GM19455 (cell line): ENCODE measurements around the gene ITGB2.

Experiments used
- ATAC-seq: cut with Tn5 transposase; IDR thresholded peaks from one replicate; pipeline ENCODE4 v1.9.1; 2021; ENCODE audit not compliant: unreplicated experiment

The ITGB2 gene

DNA sequence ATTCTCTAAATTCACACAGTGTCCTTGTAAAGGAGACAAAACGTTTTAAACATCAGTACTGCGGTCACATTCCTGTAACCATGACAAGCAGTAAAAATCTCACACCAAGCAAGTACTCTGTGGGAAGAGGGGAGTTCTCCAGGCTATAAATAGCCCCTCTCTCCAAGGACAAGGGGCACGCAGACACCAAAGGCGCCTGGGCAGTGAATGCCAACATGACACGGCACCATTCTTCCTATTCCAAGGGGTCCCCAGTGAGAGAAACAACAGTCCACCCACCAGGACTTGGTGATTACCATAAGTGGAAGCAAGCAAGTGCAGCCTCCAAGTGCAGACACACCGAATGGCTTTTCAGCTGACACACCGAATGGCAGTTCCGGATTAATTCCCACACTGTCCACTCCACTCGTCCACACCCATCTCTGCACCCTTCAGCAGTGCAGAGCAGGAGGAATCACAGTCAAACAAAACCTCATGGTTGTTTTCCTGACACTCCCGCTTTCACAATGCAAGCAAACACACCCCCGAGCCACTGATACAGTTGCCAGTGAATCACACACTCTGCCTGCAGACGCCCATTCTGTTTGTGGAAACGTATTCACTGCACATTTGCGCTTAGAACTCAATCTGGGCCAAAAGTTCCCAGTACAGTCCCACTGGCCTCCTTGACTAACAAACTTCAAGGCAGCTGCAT lies 49.0 kb downstream of the ITGB2 start:
- ATAC-seq, result no peak

DNA sequence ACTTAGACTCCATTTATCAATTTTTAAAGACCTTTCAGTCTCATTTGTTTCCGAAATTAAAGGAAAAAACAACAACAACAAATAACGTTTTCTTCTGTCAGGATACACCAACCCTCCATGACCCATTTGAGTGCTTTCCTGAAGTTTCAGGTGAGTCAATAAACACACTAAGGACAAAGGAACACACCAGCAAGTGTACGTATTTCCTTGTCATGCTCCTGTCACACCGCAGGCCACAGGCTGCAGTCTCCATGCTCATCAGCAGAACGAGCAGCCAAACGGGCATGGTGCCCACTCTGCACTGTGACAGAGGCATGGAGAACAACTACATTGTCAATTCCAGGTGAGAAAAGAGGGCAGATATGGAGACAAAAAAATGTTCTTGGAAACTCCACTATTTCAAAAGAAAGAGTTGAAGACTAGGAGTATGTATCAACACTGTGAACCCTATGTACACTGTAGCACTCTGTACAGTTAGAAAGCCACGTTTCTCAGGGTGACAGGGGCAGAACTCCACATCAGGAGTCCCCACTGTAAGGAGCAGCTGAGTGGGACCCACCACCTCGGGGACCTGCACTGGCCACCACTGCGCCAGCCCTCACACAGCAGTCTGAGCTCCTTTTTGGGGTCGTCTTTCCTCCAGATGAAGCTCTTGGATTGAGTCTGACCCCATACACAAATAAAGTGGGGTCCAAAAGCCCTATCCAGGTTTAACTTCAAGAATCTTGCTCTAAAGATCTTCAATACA lies 49.8 kb downstream of the ITGB2 start:
- no peak for ATAC-seq

DNA sequence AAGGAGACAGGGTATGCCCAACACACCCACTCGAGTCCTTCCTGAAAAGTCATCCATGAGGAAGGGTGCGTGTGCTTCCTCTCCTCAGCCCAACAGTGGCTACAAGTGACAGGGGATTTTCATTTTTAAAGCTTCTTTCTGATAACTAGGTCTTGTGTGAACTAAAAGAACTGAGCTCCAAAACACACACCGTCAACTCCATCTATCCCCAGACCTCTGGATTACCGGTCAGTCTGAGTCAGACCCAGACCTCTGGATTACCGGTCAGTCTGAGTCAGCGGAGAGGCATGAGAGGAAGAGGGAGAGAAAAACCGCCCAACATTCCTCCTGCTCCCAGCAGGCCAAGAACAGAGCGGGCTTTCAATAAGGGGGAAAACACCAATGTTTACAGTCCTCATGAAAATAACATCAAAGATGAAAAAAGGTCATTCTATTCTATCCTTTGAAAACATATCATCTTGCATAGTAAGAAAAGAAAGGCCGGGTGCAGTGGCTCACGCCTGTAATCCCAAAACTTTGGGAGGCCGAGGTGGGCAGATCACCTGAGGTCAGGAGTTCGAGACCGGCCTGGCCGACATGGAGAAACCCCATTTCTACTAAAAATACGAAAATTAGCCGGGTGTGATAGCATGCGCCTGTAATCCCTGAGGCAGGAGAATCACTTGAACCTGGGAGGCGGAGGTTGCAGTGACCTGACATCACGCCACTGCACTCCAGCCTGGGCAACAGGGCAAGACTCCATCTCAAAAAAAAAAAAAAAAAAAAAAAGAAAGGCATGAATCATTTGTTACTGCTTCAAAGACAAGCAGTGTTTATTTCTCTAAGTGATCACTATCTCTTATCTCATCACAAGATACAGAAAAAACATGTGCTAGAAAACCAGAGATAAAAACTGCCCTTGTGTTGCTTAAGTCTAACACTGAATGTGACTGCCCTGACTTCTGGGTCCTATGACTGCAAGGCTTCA lies 50.6 kb downstream of the ITGB2 start:
- no peak for ATAC-seq

DNA sequence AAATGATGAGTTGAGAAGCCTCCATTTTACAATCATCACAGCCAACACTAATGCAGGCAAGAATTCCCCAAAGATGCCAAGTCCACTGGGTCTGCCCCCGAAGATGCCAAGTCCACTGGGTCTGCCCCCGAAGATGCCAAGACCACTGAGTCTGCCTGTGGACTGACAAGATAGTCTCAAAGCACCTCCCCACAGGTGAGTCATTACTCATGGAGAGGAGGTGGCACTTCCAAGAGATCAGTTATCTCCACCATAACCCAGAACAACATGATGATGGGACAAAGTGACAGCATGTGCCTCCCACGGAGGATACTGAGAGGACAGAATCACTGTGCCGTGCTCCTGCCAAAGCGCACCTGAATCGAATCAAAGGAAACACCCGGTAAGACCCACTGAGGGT lies 52.0 kb downstream of the ITGB2 start:
- no peak for ATAC-seq

DNA sequence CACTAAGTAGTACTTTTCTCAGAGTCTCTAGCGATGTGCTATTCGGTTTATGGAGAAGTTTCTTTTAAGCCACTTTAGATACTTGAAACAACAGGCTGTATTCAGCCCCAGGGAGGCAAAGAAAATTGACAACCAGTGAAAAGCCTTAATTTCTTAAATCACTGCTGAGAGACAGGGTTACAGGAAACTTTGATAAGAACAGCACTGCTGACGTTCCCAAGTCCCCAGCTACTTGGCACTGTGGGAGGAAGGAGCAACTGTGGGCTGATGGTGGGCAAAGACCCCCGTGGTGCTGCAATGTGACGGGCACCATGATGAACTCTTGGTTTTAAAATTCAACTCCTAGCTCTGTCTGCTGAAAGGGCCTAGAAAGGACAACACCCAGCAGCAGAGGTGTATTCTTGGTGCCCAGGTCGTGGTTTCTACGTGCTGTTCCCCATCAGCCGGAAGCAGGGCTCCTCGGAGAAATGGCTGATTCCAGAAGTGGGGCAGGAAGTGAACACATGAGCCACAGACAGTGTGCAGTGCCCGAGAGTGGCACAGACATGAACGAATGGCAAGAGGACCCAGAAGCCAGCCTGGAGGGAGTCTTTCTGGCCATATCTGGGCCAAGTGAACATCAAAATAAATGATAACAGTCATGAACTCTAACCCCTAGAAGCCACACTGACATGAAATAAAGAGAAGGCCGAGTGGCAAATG lies 52.5 kb downstream of the ITGB2 start:
- ATAC-seq, result no peak

DNA sequence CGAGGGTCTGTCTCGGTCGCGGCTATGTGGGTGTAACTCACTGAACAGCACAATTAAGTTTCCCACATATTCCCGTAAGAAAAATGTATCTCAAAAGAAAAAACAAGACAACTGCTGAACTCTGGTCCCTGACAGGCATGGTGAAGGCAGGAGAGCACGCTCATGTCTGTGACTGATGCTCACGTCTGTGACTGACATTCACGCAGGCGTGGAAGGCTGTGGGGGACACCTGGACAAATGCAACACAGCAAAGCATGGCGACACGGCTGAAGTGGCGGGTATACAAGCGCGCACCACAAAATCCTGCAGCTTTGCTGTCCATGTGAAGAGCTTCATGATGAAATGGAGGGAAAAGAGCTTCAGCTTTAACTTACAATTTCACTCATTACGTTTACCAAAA lies 53.2 kb downstream of the ITGB2 start:
- no peak for ATAC-seq

DNA sequence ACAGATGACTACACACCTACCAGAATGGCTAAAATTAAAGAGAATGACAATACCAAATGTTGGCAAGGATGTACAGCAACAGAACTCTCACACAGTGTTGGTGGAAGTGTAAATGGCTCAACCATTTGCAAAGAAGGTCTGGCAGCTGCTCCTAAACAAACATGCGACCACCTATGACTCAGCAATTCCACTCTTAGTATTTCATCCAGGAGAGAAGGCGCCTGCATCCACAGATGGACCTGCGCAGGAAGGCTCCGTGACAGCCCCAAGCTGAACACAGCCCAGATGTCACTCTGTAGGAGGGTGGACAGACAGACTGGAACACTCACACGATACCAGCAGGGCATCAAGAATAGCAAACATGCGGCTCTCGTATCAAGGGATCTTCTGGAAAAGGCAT lies 53.9 kb downstream of the ITGB2 start:
- ATAC-seq, result no peak

DNA sequence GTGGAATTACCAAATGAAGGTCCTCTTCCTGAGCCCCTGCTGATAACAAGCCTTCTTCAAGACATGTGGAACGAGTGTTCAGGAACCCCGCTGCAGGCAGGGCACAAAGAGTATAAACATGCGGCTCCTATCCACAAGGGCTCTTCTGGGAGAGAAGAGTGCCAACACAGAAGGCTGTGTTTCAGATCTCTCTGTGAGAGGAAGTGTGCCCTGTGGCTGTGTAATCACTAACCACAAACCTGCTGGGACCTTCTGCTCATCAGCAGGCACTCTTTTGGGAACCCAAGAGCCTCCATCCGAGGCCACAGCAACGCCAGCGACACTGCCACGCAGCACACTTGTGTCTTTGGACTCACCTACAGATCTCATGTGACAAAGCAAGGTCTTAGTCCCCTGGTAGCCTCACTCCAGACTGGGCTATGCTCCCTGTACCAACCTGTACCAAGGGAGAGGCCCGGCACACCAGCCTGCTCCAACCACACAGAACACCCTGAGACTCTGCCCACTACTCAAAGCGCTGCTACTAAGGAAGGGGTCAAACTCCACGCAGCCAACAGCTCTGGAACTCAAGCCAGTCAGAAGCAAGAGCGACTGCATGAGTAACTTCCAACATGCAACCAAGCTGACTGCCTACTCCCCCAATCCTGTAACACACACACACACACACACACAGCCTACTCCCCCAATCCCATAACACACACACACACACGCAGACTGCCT lies 55.0 kb downstream of the ITGB2 start:
- ATAC-seq, result no peak

DNA sequence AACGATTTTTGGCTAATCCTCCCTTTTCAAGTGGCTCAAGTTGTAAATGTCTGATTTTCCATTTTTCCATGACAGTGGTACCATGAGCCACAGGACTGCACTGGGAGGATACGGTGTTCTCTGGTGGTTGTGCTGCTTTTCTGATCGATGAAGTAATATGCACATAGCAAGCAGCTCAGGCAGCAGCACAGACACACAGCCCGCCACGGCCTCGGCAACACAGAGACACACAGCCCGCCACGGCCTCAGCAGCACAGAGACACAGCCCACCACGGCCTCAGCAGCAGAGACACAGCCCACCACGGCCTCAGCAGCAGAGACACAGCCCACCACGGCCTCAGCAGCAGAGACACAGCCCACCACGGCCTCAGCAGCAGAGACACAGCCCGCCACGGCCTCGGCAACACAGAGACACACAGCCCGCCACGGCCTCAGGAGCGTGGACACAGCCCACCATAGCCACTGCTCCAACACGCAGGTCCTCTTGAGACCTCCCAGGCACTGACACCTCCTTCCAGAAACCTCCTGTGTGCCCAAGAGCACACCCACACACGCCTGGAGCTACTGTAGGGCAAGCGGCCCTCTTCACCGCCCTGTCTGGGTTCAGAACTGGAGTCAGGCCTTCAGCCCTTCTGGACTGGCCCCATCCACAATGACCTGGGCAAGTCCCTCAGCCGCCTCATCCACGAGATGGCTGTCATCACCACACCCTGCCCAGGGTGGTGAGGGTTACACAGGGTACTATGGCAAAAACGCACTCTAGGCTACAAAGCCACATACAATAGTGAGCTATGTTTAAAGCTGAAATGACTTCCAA lies 57.6 kb downstream of the ITGB2 start:
- ATAC-seq, result no peak

DNA sequence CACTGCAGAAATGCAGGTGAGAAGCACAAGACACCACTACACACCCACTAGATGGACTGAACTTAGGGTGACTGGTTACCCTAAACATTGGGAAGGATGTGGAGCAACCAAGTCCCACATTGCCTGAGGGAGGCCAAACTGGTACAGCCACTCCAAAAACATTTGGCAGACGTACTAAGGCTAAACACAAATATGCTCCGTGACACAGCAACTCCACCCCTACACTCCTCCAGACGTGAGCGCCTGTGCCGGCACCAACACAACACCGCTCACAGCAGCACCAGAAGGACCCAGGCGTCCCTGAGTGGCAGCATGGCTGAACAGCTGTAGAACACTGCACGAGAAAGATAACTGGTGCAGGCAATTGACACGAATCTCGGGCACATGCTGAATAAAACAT lies 61.9 kb downstream of the ITGB2 start:
- ATAC-seq, result no peak

DNA sequence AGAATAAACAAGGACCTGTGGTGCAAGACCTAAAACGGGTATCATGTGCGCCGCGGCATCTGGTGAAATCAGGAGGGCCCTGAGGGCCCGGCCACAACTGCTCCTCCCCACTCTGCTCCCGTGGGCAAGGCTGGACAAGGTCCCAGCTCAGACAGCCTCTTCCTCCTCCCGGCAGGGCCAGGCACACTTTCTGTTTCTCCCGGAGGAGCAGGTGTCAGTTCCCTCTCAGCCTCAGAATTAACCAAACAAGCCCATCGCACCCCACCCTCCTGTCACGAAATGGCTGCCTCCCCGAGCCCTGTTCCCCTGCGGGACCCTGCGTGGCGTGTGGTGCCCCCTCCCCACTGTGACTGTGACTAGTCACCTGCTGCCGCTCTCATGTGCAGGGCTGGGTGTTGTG lies 62.4 kb downstream of the ITGB2 start:
- no peak for ATAC-seq

DNA sequence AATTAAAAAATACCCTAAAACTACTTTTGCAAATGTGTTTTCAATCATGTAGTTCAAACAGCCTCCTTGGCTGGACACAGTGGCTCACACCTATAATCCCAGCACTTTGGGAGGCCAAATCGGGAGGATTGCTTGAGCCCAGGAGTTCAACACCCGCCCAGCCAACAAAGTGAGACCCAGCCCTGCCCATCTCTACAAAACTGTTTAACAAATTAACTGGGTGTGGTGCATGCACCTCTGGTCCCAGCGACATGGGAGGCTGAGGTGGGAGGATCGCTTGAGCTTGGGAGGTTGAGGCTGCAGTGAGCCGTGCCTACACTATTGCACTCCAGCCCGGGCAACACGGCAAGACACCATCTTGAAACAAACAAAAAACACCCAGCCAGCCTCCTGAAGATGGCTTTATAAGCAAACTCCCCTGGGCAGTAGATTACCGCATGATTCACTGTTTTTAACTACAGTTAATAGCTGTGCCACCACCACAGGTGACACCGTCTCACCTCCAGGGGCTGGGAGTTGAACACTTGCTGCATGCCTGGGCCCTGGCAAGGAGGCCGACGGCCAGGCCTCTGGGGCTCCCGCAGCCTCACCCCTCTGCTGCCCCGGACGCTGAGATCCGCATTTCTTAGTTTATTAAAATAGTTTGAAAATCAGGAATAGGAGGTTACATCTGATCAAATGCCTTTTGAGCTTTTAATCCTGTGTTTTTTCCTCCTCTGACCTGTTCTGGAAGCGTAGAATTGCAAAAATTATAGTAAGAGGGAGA lies 63.4 kb downstream of the ITGB2 start:
- no peak for ATAC-seq

DNA sequence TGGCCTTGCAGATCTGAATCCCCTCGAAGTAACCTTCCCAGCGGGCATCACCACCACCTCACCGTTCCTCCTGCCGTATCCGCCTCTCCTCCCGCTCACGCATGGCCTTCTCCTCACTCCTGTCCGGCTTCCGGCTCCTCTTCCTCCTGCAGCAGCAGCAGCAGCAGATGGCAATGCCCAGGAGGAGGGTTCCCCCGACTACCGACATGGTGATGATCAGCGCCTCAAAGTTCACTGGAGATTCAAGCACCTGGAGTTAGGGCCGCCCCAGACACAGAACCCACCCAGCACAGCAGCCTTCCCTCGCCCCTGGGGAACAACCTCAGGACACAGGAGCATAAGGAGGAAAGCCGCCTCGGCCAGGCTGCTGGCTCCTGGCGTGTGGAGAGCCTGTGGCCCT lies 64.6 kb downstream of the ITGB2 start:
- ATAC-seq, result no peak

DNA sequence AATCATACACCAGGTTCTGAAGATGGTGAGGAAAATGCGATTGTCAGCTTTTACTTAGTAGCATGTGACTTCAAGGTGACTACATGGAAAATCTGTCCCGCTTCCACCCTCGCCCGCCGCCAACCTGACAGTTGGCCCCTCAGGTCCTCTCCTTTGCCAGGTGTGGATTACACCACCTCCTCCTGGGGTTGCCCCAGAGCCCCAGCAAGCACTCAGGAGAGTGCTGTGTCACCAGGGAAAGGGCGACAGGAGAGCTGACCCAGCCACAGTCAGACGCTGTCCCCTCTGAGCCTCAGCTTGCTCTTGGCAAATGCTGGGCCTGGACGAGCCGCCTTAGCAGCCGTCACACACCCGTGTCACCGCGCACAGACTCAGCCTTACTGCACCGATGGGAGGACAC lies 65.1 kb downstream of the ITGB2 start:
- no peak for ATAC-seq

DNA sequence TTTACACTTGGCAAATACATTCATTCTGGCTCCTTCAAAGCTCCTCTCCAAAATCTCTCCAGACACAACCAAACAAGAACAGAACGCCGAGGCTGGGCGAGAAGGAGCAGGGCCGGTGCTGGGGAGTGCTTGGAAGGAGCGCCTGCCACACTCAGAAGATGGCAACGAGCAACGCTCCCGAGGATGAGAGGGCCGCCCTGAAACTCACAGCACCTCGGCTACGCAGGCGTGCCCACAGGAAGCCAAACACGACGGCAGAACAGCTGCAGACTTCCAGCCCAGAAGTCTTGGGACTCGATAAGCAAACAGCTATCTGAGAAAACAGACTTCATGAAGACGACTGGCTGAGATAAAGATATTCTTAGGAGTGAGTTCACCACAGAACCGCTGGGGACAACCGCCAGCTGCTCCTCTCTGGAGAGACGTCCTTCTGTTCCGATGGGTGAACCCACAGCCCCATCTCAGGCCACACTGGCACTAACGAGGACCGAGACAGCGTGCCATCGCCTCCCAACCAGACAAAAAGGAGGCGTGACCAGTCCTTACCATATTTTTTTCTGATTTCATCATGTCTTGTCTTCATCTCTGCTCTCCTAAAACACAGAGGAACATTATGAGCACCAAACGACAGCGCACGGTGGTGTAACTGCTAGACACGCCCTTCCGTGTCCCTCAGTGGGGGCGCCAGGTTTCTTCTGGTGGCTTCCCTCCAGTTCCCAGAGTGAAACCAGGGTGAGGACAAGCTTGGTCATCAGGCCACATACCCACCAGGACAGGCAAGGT lies 65.8 kb downstream of the ITGB2 start:
- ATAC-seq, result no peak

DNA sequence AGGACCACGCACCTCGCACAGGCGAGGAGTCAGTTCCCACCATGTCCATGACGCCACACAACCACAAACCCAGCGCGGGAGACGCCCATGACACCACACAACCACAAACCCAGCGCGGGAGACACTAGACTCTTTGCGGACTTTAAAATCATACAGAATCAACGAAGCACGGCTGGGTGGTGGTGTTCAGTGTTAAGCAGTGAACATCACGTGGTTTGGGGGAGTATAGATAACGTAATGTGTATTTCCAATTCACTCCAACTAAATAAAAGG lies 66.4 kb downstream of the ITGB2 start:
- ATAC-seq, result no peak

DNA sequence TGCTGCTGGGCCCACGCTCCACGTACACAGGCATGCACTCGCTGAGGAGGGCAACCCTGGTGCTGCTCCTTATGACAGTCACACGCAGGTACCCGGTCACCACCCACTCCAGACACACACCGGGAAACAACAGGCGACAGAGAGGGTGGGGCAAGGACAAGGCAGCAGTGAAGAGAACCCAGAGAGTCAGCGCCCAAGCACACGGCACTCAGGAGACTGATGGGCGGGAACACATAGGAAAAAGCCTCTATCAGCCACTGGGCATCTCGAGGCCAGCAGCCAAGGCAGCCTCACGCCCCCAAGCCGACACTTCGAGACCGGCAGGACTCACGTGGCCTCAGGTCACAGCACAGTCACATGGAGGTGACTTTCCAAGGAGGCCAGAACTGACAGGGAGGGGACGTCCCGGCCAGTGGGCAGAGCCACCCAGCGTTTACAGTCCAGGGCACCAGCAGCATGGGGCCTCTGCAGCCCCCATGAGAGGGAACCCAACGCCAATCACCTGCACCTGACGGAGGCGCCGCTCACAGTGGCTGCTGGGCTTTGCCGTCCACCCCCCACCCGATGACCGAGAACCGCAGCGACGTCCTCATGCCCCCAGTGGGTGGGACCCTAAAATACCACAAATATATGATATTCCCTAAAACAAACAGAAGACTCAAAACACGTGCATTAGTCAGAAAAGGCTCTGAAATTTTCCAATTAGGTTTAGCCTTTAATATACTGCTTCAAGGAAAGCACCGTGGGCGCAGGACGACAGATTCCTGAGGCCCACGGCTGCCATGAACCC lies 66.9 kb downstream of the ITGB2 start:
- ATAC-seq, result no peak
